ENCODE data around the gene MAP1B. TPM values are rescaled to one million over a fixed set of nuclear protein-coding genes. Genes with fewer than 3 reads are reported as not detected.

MAP1B gene
- total RNA-seq, 2 donors from 2014 or later: 437 to 479 TPM

GRCh38 chr5:72125271-72125940 is 18.1 kb downstream of the MAP1B start:
- no peak for DNase-seq (ENCODE audit: low spot score)
- intact Hi-C loops (cut with DNase I): no loop called here

- intact Hi-C loops (cut with DNase I): no loop called here
- no peak for DNase-seq (ENCODE audit: low spot score)
Measured at GRCh38 chr5:72125941-72126620, 18.8 kb downstream of the MAP1B start.

- no peak for DNase-seq (ENCODE audit: low spot score)
- intact Hi-C loops (cut with DNase I): no loop called here
Measured at GRCh38 chr5:72126796-72127195, 19.5 kb downstream of the MAP1B start.

GRCh38 chr5:72129725-72130124 is 22.4 kb downstream of the MAP1B start:
- DNase-seq (ENCODE audit: low spot score): no peak
- intact Hi-C loops (cut with DNase I): no loop called here

- intact Hi-C loops (cut with DNase I): no loop called here
- no peak for DNase-seq (ENCODE audit: low spot score)
Measured at GRCh38 chr5:72130351-72130761, 23.1 kb downstream of the MAP1B start.

GRCh38 chr5:72133212-72133990 is 26.1 kb downstream of the MAP1B start:
- DNase-seq (ENCODE audit: low spot score): no peak
- intact Hi-C loops (cut with DNase I): no loop called here

GRCh38 chr5:72134226-72134899 is 27.1 kb downstream of the MAP1B start:
- intact Hi-C loops (cut with DNase I): no loop called here
- DNase-seq (ENCODE audit: low spot score): no peak

GRCh38 chr5:72137826-72138409 is 30.6 kb downstream of the MAP1B start:
- intact Hi-C loops (cut with DNase I): no loop called here
- no peak for DNase-seq (ENCODE audit: low spot score)

GRCh38 chr5:72138943-72139521 is 31.8 kb downstream of the MAP1B start:
- intact Hi-C loops (cut with DNase I): no loop called here

GRCh38 chr5:72140711-72141110 is 33.4 kb downstream of the MAP1B start:
- intact Hi-C loops (cut with DNase I): loop anchor here in 1 of 2 donors (10.0 kb wide), 1 partner anchor 164 kb away; no protein-coding TSS in a partner anchor
- DNase-seq (ENCODE audit: low spot score): no peak

More at GRCh38 chr5:72138943-72139521, 31.8 kb downstream of the MAP1B start:
- DNase-seq (ENCODE audit: low spot score): no peak

- no peak for DNase-seq (ENCODE audit: low spot score)
- intact Hi-C loops (cut with DNase I): loop anchor here in 1 of 2 donors (10.0 kb wide), 1 partner anchor 163 kb away; no protein-coding TSS in a partner anchor
Measured at GRCh38 chr5:72141440-72142355, 34.4 kb downstream of the MAP1B start.

GRCh38 chr5:72144762-72145161 is 37.5 kb downstream of the MAP1B start:
- no peak for DNase-seq (ENCODE audit: low spot score)
- intact Hi-C loops (cut with DNase I): loop anchor here in 1 of 2 donors (10.0 kb wide), 1 partner anchor 160 kb away; no protein-coding TSS in a partner anchor

GRCh38 chr5:72145348-72145747 is 38.1 kb downstream of the MAP1B start:
- no peak for DNase-seq (ENCODE audit: low spot score)
- intact Hi-C loops (cut with DNase I): loop anchor here in 1 of 2 donors (10.0 kb wide), 1 partner anchor 159 kb away; no protein-coding TSS in a partner anchor

- no peak for DNase-seq (ENCODE audit: low spot score)
- intact Hi-C loops (cut with DNase I): loop anchor here in 1 of 2 donors (10.0 kb wide), 1 partner anchor 159 kb away; no protein-coding TSS in a partner anchor
Measured at GRCh38 chr5:72146056-72146455, 38.8 kb downstream of the MAP1B start.

GRCh38 chr5:72147569-72147968 is 40.3 kb downstream of the MAP1B start:
- intact Hi-C loops (cut with DNase I): loop anchor here in 1 of 2 donors (10.0 kb wide), 1 partner anchor 157 kb away; no protein-coding TSS in a partner anchor

GRCh38 chr5:72149742-72150141 is 42.5 kb downstream of the MAP1B start:
- DNase-seq (ENCODE audit: low spot score): no peak
- intact Hi-C loops (cut with DNase I): loop anchor here in 1 of 2 donors (10.0 kb wide), 1 partner anchor 155 kb away; no protein-coding TSS in a partner anchor

More at GRCh38 chr5:72147569-72147968, 40.3 kb downstream of the MAP1B start:
- no peak for DNase-seq (ENCODE audit: low spot score)

GRCh38 chr5:72151169-72151568 is 43.9 kb downstream of the MAP1B start:
- intact Hi-C loops (cut with DNase I): no loop called here
- DNase-seq (ENCODE audit: low spot score): no peak
